Right lung (tissue), 5 donors: ENCODE measurements around the gene ADGRG4. TPM values are rescaled to one million over a fixed set of nuclear protein-coding genes. Genes with fewer than 3 reads are reported as not detected.

Experiments
- DNase-seq, 2 donors: peaks; one replicate each; pipeline ENCODE4 v3.0.0-alpha.2; 2013
- polyA plus RNA-seq, 5 donors: library from polyadenylated mRNA; unstranded; fragments of 120-200 nt; gene quantifications; one replicate each; pipeline versions ENCODE4 v1.2.1 to v1.2.3, GENCODE V29; 2013; ENCODE audit warnings: inconsistent platforms in 1 of 5, low replicate concordance in 1 of 5; ENCODE audit not compliant: insufficient read length in 5 of 5, insufficient read depth in 1 of 5

Gene ADGRG4
- polyA plus RNA-seq, 5 donors: not detected

DNA sequence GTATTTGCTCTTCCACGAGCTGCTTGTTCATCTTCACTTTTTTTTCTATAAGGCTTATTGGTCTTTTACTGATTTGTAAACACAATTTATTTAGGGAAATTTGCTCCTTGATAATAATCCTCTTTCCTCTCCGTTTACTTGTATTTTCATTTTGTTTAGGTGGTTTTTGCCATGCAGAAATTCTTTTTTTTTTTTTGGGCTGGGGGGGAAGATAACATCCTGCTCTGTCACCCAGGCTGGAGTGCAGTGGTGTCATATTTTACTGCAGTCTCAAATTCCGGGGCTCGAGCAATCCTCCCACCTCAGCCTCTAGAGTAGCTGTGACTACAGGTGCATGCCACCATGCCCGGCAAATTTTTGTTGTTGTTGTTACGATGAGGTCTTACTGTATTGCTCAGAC lies 155.4 kb downstream of the ADGRG4 start:
- no peak for DNase-seq

GRCh38 chrX:136457303-136457917 lies 156.6 kb downstream of the ADGRG4 start:
- DNase-seq: no peak

DNA sequence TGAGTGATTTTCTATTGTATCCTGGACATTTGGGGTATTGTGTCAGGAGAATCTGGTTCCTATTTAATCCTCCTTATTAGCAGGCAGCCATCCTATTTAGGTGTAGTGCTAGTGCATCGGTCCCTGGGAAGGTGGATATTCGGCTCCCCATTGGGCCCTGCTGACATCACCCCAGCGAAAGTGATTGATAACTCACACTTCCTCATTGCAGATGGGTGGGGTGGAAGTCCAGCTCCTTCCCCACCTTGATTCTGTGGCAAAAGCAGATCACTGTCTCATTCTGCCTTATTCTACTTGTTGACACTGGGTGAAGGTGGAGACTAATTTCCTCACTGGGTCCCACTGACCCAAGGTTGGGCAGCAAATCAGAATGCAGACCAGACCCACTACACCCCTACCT lies 163.8 kb downstream of the ADGRG4 start:
- no peak for DNase-seq

Other genes with a start within 250 kb of the ADGRG4 start
- 100 to 1,000 TPM; 253 to 309 (median 268) TPM for gene FHL1, start 153.4 kb upstream of the ADGRG4 start, polyA plus RNA-seq
- 10 to 100 TPM; 13.7 to 19.1 (median 16.9) TPM for gene MAP7D3, start 49.6 kb upstream of the ADGRG4 start, polyA plus RNA-seq
- gene BRS3, start 187.0 kb downstream of the ADGRG4 start, polyA plus RNA-seq: under 1 TPM in 3 of 5 donors, not detected in 2; 0.06 to 0.08 (median 0.07) TPM
- gene HTATSF1, start 196.6 kb downstream of the ADGRG4 start, polyA plus RNA-seq: 100 to 1,000 TPM in 2 of 5 donors, 10 to 100 TPM in 3; 74.5 to 111 (median 99.6) TPM
- 10 to 100 TPM in 2 of 5 donors, 1 to 10 TPM in 3; 5.1 to 10.9 (median 8.4) TPM for gene VGLL1, start 231.3 kb downstream of the ADGRG4 start, polyA plus RNA-seq